SKM-1 treated with dmso at 0.1 percent for 144 hours (cell line): ENCODE data around the gene PPDPF.

Experiments used
- DNase-seq: peaks from one replicate; lab custom pipeline; 2025; ENCODE audit not compliant: unreplicated experiment; lab: John Stamatoyannopoulos, UW

PPDPF gene

DNA sequence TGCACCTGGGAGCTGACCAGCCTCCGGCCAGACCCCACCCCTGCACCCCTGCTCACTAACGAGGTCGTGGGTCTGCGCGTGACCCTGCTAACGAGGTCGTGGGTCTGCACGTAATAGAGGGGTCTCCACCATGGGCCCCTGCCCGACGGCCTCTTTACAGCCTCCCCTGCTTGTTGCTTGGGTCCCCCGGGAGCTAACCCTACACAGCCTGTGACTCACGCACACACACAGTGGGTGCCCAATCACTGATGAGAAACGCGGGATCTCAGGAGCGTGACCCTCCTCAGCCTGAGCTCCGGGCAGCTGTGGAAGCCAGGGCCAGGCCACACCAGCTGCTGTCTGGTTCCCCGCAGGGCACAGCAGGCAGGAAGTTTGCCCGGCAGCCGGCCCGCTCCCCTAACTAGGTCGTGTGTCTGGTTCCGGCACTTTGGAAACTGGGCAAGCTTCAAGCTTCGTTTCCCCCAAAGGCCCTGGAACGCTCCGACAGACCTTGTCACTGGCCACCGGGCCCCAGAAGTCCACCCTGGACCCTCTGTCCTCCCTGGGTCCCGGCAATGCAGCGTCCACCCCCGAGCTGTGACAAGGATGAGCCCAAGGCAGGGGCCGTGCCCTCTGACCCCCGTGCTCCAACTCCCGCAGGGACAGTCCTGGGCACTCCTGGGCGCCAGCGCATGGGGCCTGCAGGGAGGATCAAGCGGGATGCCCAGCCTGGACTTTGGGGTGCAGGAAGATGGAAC lies 15.8 kb downstream of the PPDPF start:
- DNase-seq: no peak

- DNase-seq: peak; percentile 27
These were observed 16.5 kb downstream of the PPDPF start, which contains the start of gene PTK6 for GRCh38 chr20:63536997-63537524. TSS of gene PTK6 (minus strand) at chr20:63537376. CDS start at chr20:63537314, 62 bp downstream.

DNA sequence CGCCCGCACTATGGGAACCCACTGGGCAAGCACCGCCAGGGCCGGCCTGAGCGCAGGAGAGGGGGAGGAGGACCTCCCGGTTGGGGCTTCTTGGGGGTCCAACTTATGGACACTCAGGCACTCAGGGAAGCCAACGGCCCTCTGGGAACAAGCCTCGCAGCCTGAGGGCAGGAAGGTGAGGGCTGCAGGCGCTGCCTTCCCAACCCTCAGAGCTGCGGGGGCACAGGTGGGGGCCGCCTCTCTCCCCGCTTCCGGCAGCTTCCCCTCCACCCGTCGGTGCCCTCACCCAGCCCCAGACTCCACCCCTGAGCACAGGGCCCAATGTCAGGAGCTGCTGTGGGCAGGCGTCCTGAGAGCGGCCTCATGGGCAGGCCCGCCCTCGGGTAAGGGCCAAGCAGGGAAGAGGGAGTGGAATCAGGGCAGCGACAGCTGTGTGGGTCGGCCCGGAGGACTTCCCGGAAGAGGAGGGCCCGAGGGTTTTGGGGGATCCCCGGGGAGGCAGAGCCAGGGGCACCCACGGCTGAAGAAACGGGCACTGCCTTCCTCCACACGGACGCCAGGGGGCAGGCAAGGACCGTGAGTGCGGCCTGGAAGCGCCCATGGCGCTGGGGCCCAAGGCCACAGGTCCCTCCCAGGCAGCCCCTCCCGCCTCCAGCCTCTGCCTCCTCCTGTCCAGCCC lies 17.1 kb downstream of the PPDPF start:
- peak; percentile 88 for DNase-seq

- DNase-seq: no peak
These were observed 17.9 kb downstream of the PPDPF start for GRCh38 chr20:63538204-63539091.

DNA sequence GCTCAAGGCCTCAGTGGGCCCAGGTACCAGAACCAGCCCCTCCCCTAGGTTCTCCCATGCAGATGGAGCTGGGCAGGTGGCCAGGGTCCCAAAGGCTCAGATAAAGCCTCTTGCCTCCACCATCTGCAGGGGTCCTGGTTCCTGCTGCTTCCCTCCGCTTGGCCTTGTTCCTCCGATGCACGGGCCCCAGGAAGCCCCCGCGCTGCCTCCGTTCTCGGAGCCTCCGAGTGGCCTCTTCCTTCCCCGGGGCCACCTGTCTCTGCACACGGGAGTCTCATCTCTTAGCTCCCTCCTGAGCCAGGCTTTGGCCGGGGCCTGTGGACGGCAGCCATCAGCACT lies 18.5 kb downstream of the PPDPF start:
- DNase-seq: no peak

GRCh38 chr20:63539441-63540370 lies 19.1 kb downstream of the PPDPF start:
- DNase-seq: no peak

DNA sequence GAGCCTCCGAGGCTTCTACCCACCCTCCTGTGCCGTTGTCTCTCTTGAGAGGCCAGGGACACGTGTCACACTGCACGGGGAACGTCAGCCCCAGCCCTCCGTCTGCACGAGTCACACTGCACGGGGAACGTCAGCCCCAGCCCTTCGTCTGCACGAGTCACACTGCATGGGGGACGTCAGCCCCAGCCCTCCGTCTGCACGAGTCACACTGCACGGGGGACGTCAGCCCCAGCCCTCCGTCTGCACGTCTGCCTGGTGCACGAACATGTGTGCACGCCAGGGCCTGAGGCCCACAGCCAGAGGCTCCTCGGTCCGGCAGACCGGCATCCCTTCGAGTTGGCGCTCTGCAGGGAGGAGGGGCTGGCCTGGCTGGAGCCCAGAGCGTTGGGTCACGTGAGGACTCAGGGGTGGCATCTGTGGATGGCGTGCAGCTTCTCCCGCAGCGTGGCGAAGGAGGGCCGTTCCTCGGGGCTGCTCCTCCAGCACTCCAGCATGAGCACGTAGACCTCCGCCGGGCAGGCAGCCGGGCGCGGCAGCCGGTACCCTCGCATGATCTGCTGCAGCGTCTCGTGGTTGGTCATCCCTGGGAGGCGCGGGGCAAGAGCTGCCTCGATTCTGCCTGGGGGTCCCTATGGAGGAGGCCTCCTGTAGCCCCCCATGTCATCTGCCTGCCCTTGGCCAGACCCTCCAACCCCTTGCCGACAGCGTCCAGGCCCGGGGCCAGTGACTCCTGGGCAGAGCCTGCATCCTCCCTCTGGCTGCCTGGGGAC lies 20.0 kb downstream of the PPDPF start:
- DNase-seq: no peak

- DNase-seq: no peak
These were observed 20.8 kb downstream of the PPDPF start for GRCh38 chr20:63541371-63541770.

- no peak for DNase-seq
These were observed 21.5 kb downstream of the PPDPF start for GRCh38 chr20:63542031-63542559.

- no peak for DNase-seq
These were observed 22.1 kb downstream of the PPDPF start for GRCh38 chr20:63542696-63543095.

DNA sequence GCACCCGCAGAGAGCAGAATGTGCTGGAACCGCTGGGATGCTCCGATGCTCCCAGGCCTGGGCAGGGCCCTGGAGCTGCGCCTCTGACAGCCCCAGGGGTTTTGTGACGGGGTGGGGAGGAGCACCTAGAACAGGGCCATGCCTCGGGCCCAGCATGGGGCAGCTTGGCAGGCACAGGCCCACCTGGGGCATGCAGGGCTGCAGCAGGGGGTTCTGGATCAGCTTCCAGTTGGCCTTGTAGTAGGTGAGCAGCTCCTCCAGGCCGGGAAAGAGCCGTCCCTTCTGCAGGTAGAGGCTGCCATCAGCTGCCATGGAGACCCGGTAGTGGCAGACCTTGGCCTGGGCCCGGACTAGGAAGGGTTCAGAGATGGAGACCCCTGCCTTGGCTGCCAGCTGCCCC lies 22.6 kb downstream of the PPDPF start:
- no peak for DNase-seq

DNA sequence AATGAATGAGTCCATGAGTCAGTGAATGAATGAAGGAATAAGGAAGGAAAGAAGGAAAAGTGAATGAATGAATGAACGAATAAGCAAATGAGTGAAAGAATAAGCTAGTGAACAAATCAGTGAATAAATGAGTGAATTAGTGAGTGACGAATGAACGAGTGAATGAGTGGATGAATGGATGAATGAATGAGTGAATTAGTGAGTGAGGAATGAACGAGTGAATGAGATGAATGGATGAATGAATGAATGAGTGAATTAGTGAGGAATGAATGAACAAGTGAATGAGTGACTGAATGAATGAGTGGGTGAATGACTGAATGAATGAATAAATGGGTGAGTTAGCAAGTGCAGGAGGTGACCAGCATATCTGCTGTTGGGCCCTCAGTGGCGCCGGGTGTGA lies 23.2 kb downstream of the PPDPF start:
- DNase-seq: no peak

DNA sequence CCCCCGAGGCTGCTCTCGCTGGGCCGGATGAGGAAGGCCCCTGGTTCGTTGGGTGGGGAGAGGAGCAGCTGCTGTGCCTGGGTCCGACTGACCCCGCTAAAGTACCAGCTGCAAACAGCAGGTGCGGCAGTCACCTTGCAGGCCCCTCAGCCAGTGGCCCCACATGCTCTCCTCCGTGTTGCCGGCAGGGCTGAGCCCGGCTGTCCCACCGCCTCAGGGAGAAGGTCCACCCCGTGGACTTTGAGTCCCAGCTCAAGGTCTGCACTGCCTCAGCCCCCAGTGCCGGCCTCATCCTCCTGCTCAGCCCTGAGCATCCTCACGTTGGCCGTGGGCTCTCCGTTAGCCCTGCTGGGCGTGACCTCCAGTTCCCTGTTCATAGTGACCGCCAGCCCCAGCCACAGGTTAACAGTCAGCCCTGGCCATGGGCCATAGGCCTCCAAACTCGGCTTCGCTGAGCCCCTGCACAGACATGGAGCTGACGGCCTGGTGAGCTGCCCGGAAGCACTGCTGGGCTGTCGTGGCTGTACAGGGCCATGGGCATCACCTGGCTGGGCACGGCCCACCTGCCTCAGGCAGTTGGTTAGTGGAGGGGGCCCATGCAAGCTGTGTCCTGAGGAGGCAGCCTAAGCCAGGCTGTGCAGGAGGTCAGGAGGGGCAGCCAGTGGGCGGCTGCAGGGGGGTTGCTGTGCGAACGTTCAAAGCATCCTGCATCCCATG lies 23.8 kb downstream of the PPDPF start:
- DNase-seq: no peak

GRCh38 chr20:63544958-63545516 lies 24.5 kb downstream of the PPDPF start:
- DNase-seq: no peak

- DNase-seq: no peak
These were observed 25.2 kb downstream of the PPDPF start for GRCh38 chr20:63545814-63546213.

DNA sequence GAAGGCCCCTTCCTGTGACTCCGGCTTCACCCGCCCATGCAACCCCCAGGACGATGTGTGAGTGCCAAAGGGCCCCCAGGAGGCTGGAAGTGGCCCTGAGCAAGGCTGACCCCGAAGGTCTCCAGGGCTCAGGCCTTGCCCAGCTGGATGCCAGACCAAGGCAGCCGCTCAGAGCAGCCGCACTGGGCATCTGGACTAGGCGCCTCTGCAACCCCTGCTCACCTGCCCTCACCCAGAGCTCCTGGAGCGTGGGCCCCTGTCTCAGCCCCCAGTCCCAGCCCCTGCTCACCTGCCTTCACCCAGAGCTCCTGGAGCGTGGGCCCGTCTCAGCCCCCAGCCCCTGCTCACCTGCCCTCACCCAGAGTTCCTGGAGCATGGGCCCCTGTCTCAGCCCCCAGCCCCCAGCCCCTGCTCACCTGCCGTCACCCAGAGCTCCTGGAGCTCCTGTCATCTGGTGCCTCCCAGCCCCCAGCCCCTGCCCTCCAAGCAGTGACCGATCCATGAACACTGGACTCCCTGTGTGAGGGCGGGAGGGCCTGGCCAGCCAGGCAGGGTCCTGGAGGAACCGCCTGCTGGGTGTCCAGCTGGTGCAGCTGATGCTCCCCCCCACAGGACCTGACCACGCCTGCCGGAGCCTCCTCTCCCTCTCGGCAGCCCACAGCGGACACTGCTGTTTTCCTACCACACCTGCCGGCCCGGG lies 25.8 kb downstream of the PPDPF start:
- DNase-seq: no peak

DNA sequence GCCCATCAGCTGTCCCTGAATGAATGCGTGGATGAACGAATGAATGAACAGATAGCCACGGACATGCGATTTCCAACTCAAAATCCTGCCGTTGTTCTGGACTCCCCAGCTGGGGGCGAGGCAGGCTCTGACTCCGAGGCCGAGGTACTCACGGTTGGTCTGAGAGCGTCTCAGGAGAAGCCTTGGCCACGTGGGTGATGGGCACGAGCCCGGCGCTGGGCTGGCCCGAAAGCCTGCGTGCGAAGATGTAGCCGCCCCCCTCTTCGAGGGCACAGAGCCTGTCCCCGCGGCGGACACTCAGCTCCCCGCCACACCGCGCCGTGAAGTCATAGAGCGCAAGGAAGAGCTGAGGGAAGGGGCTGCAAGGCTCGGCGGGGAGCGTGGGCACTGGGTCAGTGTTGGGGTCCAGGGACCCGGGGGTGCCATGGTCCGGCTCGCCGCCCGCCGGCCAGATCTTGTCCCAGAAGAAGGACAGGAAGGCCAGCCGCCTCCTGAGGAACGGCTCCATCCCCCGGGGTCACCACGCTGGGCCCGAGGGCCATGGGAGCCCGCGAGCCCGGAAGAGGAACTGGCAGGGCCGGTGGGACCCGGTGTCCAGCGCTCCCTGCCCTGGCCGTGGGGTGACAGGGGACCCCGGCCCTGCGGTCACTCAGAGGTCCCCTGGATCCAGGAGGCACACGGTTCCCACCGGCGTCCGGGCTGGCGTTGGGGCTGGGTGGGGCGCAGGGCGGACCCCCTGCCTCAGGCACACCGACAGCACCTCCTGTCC lies 26.6 kb downstream of the PPDPF start:
- DNase-seq: no peak
